GM04504 (cell line): ENCODE measurements around the gene ALDH7A1.
"Not testable (repeated sequence)": the region's sequence is repeated elsewhere in the genome, so short reads cannot be mapped to it uniquely, and the experiment has no call there.

ENCODE experiments used
- DNase-seq: peaks from one replicate; pipeline ENCODE4 v3.0.0-alpha.2; 2012; ENCODE audit warnings: low read depth

The ALDH7A1 gene

DNA sequence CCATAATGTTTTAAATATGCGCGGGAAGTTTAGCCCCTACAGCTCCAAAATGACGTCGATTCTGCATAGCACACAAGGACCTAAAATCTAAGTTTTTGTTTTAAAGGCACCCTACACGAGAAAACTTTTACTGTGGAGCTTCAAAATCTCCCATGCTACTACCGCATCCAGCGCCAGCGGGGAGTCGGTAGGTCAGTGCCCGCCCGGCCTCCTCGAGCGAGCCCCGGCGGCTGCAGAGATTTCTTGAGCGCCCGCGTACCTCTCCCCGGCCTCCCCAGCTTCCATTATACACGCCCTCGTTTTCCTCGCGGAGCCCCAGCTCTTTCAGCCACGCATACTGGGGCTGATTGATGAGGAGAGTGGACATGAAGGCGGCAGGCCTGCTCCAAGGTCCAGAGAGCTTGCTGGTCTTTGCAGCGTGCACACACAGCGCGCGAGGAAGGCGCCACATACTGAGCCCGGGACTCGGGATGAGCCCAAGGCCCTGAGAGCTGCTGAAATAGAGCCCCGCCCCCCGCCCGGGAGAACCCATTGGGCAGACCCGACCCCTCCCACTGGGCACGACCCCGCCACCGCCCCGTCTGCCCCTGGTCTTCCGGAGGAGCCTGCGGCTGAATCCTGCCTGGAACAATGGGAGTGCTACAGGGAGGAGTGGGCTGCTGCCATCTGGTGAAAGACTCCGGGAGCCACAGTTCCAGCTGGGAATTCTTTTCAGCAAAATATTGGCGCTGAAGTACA, at the start of gene ALDH7A1:
Gene ALDH7A1, minus strand, starts transcription at position 472 of the 738 bp plus-strand sequence. Its CDS starts 21 bp downstream, at position 451.
- peak; percentile 67 for DNase-seq

DNA sequence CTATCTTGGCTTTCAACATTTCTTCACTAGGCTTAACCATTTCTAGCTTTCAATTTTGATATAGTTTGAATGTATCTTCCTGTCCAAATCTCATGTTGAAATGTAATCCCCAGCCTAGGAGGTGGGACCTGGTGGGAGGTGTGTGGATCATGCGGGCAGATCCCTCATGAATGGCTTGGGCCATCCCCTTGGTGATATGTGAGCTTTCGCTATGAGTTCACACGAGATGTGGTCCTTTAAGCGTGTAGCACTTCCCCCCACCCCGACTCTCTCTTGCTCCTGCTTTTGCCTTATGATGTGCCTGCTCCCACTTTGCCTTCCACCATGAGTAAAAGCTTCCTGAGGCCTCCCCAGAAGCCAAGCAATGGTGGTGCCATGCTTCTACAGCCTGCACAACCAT, 46.4 kb upstream of the ALDH7A1 start:
- DNase-seq = no peak

DNA sequence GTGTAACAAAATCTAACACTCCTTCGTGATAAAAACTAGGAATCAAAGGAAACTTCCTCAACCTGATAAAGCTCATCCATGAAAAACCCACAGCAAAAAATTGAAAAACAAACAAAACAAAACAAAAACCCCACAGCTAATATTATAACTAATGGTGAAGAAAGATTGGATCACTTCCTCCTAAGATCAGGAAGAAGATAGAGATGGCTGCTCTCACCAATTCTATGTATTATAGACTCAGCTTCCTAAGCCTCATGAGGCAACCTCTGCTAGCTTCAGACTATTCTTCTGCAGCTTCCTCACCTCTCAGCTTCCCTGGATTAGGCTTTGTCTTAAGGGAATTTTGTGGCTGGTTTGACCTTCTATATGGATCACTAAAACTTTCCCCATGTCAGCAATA, 45.8 kb upstream of the ALDH7A1 start:
- no peak for DNase-seq

DNA sequence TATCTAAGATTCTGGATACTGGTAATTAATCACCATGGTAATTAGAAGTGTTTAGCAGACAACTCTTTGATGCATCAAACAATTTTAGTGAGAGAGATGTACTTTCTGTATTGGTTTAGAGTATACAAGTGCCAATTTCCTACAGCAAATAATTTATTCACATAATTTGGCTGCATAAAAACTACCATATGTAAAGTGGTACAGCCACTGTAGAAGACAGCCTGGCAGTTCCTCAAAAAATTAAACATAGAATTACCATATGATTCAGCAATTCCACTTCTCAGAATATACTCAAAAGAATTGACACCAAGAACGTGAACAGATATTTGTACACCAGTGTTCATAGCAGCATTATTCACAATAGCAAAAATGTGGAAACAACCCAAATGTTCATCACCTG, 41.9 kb upstream of the ALDH7A1 start:
- DNase-seq = no peak

DNA sequence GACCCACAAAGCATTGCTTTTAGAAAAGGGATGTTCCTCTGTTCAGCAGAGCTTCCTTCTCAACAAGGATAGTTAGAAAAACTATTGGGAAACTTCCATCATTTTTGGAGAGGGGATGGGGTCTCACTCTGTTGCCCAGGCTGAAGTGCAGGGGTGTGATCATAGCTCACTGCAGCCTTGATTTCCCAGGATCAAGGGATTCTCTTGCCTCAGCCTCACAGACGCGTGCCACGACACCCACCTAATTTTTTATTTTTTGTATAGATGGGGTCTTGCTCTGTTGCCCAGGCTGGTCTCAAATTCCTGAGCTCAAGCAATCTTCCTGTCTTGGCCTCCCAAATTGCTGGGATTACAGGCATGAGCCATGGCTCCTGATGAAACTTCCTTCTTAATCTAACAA, 40.6 kb upstream of the ALDH7A1 start:
- no peak for DNase-seq

DNA sequence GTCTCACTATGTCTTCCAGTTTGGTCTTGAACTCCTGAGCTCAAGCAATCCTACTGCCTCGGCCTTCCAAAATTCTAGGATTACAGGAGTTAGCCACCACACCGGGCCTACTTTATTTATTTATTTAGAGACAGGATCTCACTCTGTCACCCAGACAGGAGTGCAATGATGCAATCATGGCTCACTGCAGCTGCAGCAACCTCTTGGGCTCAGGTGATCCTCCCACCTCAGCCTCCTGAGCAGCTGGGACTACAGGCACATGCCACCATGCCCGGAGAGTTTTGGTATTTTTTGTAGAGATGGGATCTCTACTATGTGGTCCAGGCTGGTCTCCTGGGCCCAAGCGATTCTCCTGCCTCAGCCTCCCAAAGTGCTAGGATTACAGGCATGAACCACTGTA, 38.5 kb upstream of the ALDH7A1 start:
- DNase-seq = no peak

DNA sequence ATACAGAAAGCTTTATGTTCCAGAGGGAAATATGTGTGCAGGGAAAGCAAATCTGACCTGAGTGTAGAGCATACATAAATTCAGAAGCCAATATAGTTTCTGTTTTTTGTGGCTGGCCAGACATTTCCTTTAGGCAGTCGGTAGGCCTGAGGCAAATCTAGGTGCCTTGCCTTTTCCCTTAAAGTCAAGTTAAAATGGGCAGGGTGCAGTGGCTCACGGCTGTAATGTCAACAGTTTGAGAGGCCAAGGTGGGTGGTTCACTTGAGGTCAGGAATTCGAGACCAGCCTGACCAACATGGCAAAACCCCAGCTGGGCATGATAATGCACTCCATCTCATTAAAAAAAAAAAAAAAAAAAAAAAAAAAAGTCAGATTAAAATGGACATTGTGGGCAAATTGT, 36.9 kb upstream of the ALDH7A1 start:
- no peak for DNase-seq

DNA sequence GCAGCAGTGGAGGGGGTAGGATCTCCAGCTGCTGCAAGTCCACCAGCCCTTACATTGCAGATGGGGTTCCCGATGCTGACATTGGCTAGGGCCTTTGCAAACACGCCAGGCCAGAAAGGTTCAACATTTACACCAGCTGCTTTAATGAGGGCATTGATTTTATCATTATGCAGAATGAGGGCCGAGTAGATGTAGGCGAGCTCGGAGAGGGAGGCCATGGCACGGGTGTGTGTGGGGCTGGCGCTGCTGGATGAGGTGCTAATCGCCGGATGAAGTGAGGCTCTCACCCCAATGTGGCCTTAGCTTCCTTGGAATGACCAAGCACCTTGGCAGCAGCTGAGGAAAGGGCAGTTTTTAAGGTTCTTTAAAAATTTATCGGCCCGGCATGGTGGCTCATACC, 33.1 kb upstream of the ALDH7A1 start:
- no peak for DNase-seq

DNA sequence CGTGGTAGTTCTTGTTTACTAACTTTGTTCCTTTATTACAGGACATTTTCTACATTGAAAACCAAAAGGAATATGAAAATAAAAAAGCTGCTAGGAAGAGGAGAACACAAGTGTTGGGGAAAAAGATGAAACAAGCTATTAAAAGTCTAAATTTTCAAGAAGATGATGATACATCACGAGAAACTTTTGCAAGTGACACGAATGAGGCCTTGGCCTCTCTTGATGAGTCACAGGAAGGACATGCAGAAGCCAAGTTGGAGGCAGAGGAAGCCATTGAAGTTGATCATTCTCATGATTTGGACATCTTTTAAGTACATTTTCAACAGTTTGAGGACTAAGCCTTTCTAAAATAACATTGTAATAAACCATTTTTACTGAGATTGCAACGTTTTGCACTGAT, 29.5 kb upstream of the ALDH7A1 start:
- peak; percentile 77 for DNase-seq

DNA sequence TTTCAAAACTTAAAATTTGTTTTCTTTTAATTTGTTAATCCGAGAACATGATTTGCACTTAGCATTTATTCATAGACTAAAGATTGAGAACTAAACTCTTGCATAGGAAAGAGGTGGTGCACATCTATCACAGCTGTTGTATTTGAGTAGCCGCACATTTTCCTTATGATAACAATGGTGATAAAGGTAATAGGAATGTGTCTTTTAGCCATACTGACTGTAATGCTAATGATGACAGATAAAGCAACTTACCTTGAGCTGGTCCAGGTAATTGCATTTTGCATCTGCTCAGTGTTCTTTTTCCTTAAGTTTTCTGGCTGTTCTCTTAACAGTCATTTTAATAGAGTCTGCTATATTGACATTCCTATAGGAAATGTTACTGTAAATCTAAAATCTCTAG, 24.8 kb upstream of the ALDH7A1 start:
- DNase-seq = no peak

DNA sequence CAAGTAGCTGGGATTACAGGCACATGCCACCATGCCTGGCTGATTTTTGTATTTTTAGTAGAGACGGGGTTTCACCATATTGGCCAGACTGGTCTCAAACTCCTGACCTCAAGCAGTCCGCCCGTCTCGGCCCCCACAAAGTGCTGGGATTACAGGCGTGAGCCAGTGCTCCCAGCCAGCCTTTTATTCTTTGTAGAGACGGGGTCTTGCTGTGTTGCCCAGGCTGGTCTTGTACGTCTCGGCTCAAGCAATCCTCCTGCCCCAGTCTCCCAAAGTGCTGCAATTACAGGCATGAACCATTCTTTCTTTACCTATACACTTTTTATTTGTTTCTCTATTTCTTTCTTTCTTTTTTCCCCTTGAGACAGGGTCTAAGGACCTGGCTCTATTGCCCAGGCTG, 22.6 kb upstream of the ALDH7A1 start:
- not testable (repeated sequence) for DNase-seq

DNA sequence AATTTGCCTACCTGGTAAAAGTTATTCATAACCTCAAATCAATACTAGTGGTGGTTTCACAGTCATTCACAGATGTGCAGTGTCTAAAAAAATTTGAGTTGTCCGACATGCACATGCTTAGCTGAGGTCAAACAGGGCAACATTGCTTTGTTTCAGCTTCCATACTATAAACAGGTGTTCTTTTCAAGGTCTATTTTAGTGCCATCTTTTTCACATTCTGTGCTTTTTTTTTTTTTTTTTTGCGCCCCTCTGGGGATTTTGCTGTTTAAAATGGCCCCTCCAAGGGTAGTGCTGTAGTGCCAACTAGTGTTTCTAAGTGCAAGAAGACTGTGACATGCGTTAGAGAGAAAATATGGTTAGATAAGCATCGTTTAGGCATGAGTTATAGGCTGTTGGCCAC, 20.3 kb upstream of the ALDH7A1 start:
- no peak for DNase-seq

DNA sequence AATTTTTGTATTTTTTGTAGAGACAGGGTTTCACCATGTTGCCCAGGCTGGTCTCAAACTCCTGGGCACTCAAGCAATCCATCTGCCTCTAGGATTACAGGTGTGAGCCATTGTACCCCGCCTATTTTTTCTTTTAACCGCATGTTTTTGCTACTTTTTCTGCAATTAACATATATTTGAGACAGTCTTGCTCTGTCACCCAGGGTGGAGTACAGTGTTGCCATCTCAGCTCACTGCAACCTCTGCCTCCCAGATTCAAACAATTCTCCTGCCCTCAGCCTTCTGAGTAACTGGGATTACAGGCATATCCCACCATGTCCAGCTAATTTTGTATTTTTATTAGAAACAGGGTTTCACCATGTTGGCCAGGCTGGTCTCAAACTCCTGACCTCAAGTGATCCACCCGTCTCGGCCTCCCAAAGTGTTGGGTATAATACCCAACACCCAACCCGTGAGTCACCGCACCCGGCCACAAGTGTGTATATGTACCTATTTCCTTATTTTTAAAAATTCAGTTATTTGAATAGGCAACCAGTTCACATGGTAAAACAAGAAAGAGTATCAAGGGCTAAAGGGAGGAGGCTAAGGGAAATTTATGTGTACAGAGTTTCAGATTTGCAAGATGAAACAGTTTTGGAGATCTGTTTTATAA, 19.0 kb upstream of the ALDH7A1 start:
- no peak for DNase-seq

DNA sequence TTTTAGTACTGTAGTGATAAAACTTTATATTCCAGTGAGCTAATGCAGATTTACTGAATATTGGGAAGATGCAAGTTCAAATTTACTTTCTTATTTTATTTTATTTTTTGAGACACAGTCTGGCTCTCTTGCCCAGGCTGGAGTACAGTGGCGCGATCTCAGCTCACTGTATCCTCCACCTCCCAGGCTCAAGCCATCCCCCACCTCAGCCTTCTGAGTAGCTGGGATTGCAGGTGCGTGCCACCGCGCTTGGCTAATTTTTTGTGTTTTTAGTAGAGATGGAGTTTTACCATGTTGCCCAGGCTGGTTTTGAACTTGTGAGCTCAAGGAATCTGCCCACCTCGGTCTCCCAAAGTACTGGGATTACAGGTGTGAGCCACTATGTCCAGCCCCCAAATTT, 15.6 kb upstream of the ALDH7A1 start:
- no peak for DNase-seq

DNA sequence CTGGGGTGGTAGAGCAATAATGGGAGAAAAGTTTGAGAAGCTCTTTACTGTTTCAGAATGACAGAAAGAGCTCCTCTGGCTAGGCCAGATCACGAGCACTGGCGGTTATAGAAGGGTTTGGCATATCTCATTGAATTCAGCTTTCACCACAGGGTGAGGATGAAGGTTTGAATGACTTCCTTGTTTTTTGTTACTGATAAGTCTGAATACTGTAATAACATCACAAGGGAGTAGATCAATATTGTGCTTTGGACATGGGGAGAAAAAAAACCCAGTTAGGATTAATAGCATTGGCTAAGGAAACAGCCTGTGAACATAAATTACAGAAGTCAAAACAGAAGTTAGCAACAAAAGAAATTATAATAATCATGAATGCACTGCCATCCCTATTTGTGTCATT, 15.1 kb upstream of the ALDH7A1 start:
- DNase-seq = no peak

DNA sequence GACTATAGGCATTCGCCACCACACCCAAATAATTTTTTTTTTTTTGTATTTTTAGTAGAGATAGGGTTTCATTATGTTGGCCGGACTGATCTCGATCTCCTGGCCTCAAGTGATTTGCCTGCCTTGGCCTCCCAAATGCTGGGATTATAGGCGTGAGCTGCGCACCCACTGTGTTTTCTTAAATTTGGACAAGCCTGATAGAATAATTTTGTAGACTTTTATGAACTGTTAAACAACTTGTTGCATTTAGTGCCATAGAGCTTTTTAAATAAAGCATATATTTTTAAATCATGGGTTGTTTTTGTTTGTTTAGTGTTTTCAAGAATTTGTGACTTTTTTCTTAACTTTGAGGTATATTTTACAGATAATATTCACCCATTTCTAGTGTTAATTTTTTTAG, 10.5 kb upstream of the ALDH7A1 start:
- DNase-seq = no peak

DNA sequence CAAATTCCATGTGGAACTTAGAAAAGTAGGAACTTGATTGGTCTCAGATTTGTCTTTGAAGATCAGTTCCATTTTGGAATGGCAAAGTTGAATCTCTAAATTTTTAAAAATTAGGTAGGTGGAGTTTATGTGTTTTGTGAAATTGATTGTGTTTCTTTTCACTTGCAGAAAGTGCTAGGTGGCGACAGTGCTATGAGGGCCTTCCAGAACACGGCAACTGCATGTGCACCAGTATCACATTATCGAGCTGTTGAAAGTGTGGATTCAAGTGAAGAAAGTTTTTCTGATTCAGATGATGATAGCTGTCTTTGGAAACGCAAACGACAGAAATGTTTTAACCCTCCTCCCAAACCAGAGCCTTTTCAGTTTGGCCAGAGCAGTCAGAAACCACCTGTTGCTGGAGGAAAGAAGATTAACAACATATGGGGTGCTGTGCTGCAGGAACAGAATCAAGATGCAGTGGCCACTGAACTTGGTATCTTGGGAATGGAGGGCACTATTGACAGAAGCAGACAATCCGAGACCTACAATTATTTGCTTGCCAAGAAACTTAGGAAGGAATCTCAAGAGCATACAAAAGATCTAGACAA, 8.5 kb upstream of the ALDH7A1 start:
- DNase-seq = no peak

DNA sequence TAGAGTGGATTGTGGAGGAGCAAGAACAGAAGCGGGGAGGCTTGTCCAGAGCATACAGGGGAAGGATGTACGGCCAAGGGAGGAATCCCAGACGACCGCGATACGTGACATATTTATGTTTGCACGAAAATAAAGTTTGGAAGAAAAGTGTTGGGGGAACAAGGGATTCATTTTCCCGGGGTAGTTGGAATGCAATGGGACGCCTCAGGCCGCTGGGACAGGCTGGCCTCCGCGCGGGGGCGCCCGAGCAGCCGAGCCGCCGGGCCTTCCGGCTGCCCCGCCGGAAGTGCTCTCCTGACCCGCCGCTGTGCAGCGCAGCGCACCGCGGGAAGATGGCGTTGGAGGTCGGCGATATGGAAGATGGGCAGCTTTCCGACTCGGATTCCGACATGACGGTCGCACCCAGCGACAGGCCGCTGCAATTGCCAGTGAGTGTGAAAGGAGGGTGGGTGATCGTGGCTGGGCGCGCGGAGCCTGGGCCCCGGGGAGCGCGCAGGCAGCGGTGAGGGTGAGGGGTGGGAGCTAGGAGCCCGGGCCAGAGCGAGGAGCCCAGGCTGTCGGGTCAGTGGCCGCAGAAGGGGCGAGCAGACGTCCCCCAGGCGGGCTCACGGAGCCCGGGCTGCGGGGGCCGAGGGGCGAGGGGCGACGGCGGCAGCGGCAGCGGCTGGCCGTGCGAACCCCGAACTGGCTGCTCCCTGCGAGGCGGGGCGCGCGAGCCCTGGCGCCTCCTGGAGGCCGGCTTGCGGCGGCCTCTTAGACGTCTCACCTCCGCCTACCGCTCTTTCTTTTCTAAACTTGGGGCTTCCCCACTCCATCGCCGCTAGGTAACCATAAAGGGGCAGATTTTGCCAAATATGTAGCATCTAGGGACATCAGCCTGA, 5.9 kb upstream of the ALDH7A1 start, which contains the start of gene PHAX:
Gene PHAX, plus strand, starts transcription at position 317 of the 881 bp plus-strand sequence. Its CDS starts 16 bp downstream, at position 333.
- DNase-seq = peak; percentile 60

DNA sequence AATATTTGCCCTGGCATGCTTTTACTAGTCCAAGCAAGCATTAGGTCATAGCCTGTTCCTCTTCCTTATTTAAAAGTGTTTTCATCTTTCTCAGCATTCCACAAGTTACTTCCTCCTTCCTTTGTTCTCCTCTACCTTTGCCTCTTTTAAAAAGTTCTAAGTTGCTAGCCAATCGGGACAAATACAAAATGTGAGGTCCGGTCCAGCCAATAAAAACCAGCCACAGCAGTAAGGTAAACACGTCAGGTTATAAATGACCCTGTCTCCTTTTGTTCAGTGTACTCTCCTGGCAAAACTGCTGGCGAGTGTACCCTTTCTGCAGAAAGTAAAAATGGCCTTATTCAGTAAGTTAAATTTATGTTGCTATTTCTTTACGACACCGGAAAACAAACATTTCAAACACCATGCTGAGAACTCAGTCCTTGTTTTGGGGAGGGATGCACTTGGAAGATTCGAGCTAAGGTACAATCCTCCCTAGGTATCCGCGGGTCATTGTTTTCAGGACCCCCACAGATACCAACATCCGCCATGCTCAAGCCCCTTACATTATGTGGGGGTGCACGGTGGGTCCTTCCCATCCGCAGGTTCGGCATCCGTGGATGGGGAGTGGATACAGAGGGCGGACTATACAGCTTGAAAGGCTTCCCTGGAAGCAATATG, 5.1 kb upstream of the ALDH7A1 start:
- not testable (repeated sequence) for DNase-seq

DNA sequence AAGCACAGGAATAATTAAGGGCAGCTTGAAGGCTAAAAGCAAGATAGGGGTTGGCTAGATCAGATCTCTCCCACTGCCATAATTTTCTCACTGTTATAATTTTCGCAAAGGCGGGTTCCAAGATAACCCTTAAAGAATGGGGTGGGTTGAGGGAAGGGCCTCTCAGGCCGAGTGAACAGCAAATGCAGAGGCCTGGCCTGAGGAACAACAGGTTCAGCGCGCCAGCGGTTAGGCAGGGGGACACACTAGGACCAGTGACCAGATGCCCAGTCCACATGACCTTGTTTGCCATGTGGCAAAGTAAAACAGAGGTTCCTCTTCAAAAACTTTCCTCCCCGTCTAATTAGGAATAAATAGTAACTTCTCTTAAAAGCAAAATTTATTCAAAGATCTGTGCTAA, 4.5 kb upstream of the ALDH7A1 start:
- DNase-seq = no peak

DNA sequence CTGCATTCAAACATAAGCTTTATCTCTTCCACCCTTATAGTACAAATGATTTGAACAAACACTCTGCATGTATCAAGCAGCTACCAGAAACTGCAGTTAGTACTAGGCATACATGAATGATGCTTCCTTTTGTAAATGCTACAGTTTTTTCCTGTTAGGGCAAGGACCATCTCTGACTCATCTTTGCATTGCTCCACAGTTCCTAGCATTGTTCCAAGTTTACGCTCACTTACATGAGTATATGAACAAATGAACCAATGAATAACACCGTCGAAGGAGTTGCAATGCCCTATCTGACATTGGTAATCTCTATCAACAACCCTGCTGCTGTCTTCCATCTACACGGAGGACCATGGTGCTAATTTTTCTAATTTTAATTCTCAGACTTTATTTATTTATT, 2.1 kb upstream of the ALDH7A1 start:
- no peak for DNase-seq
